ENCODE data around the gene PKD2.
A peak's percentile ranks its signal among the peaks of the same experiment; 100 is the strongest.

Gene PKD2

GRCh38 chr4:88043586-88044340 lies 36.3 kb downstream of the PKD2 start:
- TF ChIP-seq CTCF (IDR thresholded peaks at IDR 0.05) = no peak

- no peak for TF ChIP-seq CTCF (IDR thresholded peaks at IDR 0.05)
These were observed 37.6 kb downstream of the PKD2 start for GRCh38 chr4:88045021-88045420.

DNA sequence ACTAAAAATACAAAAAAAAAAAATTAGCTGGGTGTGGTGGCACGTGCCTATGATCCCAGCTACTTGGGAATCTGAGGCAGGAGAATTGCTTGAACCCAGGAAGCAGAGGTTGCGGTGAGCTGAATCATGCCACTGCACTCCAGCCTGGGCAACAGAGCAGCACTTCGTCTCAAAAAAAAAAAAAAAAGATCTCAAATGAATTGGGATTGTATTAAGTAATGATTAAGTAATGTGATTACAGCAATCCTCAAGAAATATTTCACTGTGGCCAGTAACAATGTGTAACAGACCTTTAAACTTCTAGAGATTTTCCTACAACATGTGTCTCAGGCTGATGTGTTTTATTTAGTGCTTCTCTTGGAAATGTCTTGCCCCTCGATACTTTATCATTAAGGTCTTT lies 46.8 kb downstream of the PKD2 start:
- no peak for TF ChIP-seq CTCF (IDR thresholded peaks at IDR 0.05)

DNA sequence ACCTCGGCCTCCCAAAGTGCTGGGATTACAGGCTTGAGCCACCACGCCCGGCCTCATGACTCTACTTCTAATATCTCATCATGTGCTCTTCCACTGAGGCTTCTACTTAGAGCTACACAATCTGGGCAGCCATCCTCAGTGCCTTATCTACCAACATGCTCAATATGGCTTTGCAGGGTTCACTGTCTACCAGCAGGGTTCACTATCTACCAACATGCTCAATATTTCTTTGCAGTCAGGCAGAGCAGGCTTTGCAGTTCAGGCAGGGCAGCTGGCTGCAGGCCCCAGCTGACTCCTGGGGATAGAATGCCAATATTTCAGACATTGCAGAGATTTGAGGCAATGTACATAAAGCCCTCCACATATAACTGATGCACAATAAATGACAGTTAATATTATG lies 47.5 kb downstream of the PKD2 start:
- peak; percentile 83 for TF ChIP-seq CTCF (IDR thresholded peaks at IDR 0.05)

GRCh38 chr4:88058295-88058694 lies 50.9 kb downstream of the PKD2 start:
- TF ChIP-seq CTCF (IDR thresholded peaks at IDR 0.05) = no peak

DNA sequence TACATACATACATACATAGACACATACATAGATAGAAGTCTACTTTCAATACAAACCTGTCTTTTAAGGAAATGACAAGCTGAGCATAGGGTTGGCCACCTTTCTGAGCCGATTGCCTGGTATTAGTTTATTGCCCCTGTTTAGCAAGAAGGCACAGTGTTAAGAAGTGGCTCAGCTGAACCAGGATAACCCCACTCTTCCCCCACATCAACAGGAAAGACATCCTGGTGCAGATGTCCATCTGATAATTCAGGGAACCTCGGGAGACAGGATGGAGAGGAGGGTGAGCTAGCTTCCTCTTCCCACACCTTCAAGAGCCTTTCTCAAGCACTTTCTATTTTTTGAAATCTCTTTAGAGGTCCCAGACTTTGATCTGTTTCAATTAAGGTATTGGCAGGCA lies 52.3 kb downstream of the PKD2 start:
- TF ChIP-seq CTCF (IDR thresholded peaks at IDR 0.05) = no peak

DNA sequence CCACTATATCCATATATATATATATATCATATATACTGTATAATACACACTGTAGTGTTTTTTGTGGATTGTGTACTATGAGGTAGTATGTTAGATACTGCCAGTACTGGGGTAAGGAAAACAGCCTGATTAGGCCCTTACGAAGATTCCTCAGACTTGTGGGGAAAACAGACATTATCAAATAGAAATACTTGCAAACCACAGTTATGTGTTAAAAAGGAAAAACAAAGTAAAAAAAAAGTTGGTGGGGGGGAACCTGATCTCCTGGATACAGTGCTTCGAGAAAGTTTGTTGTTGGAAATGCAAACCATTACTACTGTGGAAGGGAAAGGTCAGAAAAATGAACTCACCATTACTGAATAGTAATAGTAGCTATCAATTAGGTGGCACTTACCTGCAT lies 53.0 kb downstream of the PKD2 start:
- TF ChIP-seq CTCF (IDR thresholded peaks at IDR 0.05) = no peak

DNA sequence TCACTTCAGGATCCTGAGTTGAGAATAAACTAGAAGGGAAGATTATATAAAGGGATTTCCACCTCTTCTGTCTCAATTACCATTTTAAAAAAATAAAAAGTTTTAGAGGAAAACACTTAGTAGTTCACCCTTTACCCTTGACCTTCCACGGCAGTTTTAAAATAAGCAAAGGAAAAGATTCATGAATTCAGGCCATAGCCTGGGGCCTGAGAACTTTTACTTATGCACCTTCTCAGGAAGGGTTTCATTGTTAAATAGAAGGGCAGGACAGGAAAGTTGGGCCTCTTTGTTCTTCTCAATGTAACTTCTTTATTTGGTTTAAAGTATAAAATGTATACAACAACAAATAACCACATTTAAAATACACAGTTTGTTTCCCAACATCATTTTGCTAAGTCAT lies 54.9 kb downstream of the PKD2 start:
- no peak for TF ChIP-seq CTCF (IDR thresholded peaks at IDR 0.05)
